ENCODE measurements around the gene CBFA2T2.

The CBFA2T2 gene

GRCh38 chr20:33674294-33675135 is 184.6 kb downstream of the CBFA2T2 start, which contains the start of gene NECAB3:
Gene NECAB3, minus strand, starts transcription at chr20:33674428. Its CDS starts 76 bp downstream, at chr20:33674352.
- TF ChIP-seq REST (IDR thresholded peaks at IDR 0.05; ENCODE audit: insufficient read depth in 1 of 2, low read depth in 2 of 2, low read length in 2 of 2) (no peak), SIN3A (IDR thresholded peaks at IDR 0.05; ENCODE audit: borderline replicate concordance, insufficient read depth, low read length) (no peak), POLR2AphosphoS5 (IDR thresholded peaks at IDR 0.05; ENCODE audit: low read depth, low read length) (peak; percentile 58; the same call in 1 of the 2 replicates), FOXP2 (optimal IDR thresholded peaks at IDR 0.05; ENCODE audit: borderline replicate concordance, extremely low read depth, extremely low read length, insufficient read depth) (peak; percentile 54), TAF1 (IDR thresholded peaks at IDR 0.05; ENCODE audit: borderline replicate concordance, insufficient read depth, low read length) (peak; percentile 77; the same call in 1 of the 2 replicates)

GRCh38 chr20:33675136-33675959 is 185.5 kb downstream of the CBFA2T2 start:
- TF ChIP-seq REST (IDR thresholded peaks at IDR 0.05; ENCODE audit: insufficient read depth in 1 of 2, low read depth in 2 of 2, low read length in 2 of 2) (no peak), POLR2AphosphoS5 (IDR thresholded peaks at IDR 0.05; ENCODE audit: low read depth, low read length) (no peak), TAF1 (IDR thresholded peaks at IDR 0.05; ENCODE audit: borderline replicate concordance, insufficient read depth, low read length) (no peak), SIN3A (IDR thresholded peaks at IDR 0.05; ENCODE audit: borderline replicate concordance, insufficient read depth, low read length) (no peak), FOXP2 (optimal IDR thresholded peaks at IDR 0.05; ENCODE audit: borderline replicate concordance, extremely low read depth, extremely low read length, insufficient read depth) (no peak)

- TF ChIP-seq REST (IDR thresholded peaks at IDR 0.05; ENCODE audit: insufficient read depth in 1 of 2, low read depth in 2 of 2, low read length in 2 of 2), result no peak
- no peak for TF ChIP-seq TAF1 (IDR thresholded peaks at IDR 0.05; ENCODE audit: borderline replicate concordance, insufficient read depth, low read length)
- TF ChIP-seq SIN3A (IDR thresholded peaks at IDR 0.05; ENCODE audit: borderline replicate concordance, insufficient read depth, low read length), result no peak
- TF ChIP-seq FOXP2 (optimal IDR thresholded peaks at IDR 0.05; ENCODE audit: borderline replicate concordance, extremely low read depth, extremely low read length, insufficient read depth), result no peak
- TF ChIP-seq POLR2AphosphoS5 (IDR thresholded peaks at IDR 0.05; ENCODE audit: low read depth, low read length), result no peak
Observed at GRCh38 chr20:33676121-33676520, 186.2 kb downstream of the CBFA2T2 start.

- no peak for TF ChIP-seq SIN3A (IDR thresholded peaks at IDR 0.05; ENCODE audit: borderline replicate concordance, insufficient read depth, low read length)
- no peak for TF ChIP-seq FOXP2 (optimal IDR thresholded peaks at IDR 0.05; ENCODE audit: borderline replicate concordance, extremely low read depth, extremely low read length, insufficient read depth)
- TF ChIP-seq TAF1 (IDR thresholded peaks at IDR 0.05; ENCODE audit: borderline replicate concordance, insufficient read depth, low read length), result no peak
- no peak for TF ChIP-seq REST (IDR thresholded peaks at IDR 0.05; ENCODE audit: insufficient read depth in 1 of 2, low read depth in 2 of 2, low read length in 2 of 2)
- TF ChIP-seq POLR2AphosphoS5 (IDR thresholded peaks at IDR 0.05; ENCODE audit: low read depth, low read length), result no peak
Observed at GRCh38 chr20:33676652-33677645, 187.1 kb downstream of the CBFA2T2 start.

Measured in PFSK-1 (cell line).